Activated naive CD4-positive, alpha-beta T cell (primary cell): ENCODE data around the gene HIRIP3.

Source experiments
- DNase-seq, 4 experiments: peaks; one replicate each; lab custom pipeline; 2025; lab: John Stamatoyannopoulos, UW

HIRIP3 gene

GRCh38 chr16:29983420-29984136 is 11.8 kb downstream of the HIRIP3 start:
- DNase-seq: no peak

GRCh38 chr16:29982560-29983419 is 12.6 kb downstream of the HIRIP3 start:
- DNase-seq: no peak

GRCh38 chr16:29978564-29979270 is 16.7 kb downstream of the HIRIP3 start:
- no peak for DNase-seq

GRCh38 chr16:29978081-29978480 is 17.3 kb downstream of the HIRIP3 start:
- DNase-seq: no peak

GRCh38 chr16:29977063-29977825 is 18.2 kb downstream of the HIRIP3 start:
- DNase-seq: no peak

GRCh38 chr16:29975811-29976511 is 19.5 kb downstream of the HIRIP3 start:
- no peak for DNase-seq

- no peak for DNase-seq
Observed at GRCh38 chr16:29975134-29975538, 20.3 kb downstream of the HIRIP3 start.

GRCh38 chr16:29974291-29975133 is 20.9 kb downstream of the HIRIP3 start:
- no peak for DNase-seq

GRCh38 chr16:29973384-29974246 is 21.8 kb downstream of the HIRIP3 start, which contains the start of gene TAOK2:
TAOK2 (plus strand) TSS chr16:29973868; CDS start chr16:29977773, 3,905 bp downstream.
- peak; percentile 78 to 91 (median 84) for DNase-seq

GRCh38 chr16:29972992-29973383 is 22.4 kb downstream of the HIRIP3 start:
- no peak for DNase-seq

- no peak for DNase-seq
Observed at GRCh38 chr16:29972500-29972899, 22.9 kb downstream of the HIRIP3 start.

GRCh38 chr16:29971304-29971703 is 24.1 kb downstream of the HIRIP3 start:
- no peak for DNase-seq

GRCh38 chr16:29968205-29968604 is 27.2 kb downstream of the HIRIP3 start:
- DNase-seq: no peak

GRCh38 chr16:29963021-29963743 is 32.2 kb downstream of the HIRIP3 start:
- no peak for DNase-seq

GRCh38 chr16:29962344-29962994 is 32.9 kb downstream of the HIRIP3 start:
- DNase-seq: no peak

GRCh38 chr16:29961479-29962343 is 33.7 kb downstream of the HIRIP3 start, which contains the start of gene TMEM219:
TMEM219 (plus strand) TSS chr16:29962079; CDS start chr16:29963144, 1,065 bp downstream.
- peak; percentile 78 to 95 (median 85) for DNase-seq

GRCh38 chr16:29961127-29961478 is 34.3 kb downstream of the HIRIP3 start:
- DNase-seq: no peak
